Measurements from ENCODE around the gene SLC66A2.

Gene SLC66A2

GRCh38 chr18:79862562-79862961 is 88.9 kb downstream of the SLC66A2 start:
- Histone ChIP-seq H3K4me3 (ENCODE audit: low read length) (no peak overlapping the region), H3K27ac (ENCODE audit: low read depth, low read length) (no peak overlapping the region), H3K27me3 (ENCODE audit: control insufficient read depth, insufficient read depth, low read length) (no peaks in the 10 kb centered on the region), H3K4me1 (ENCODE audit: control insufficient read depth, insufficient read depth, low read length) (no peaks in the 10 kb centered on the region), H3K9ac (ENCODE audit: low read length) (no peak overlapping the region), H3K36me3 (ENCODE audit: control insufficient read depth, insufficient read depth, low read length) (no peaks in the 10 kb centered on the region)

- no peaks in the 10 kb centered on the region for H3K36me3 ChIP-seq (ENCODE audit: control insufficient read depth, insufficient read depth, low read length)
- no peak overlapping the region for H3K4me3 ChIP-seq (ENCODE audit: low read length)
- no peaks in the 10 kb centered on the region for H3K27me3 ChIP-seq (ENCODE audit: control insufficient read depth, insufficient read depth, low read length)
- no peak overlapping the region for H3K27ac ChIP-seq (ENCODE audit: low read depth, low read length)
- H3K4me1 ChIP-seq (ENCODE audit: control insufficient read depth, insufficient read depth, low read length) = no peaks in the 10 kb centered on the region
- H3K9ac ChIP-seq (ENCODE audit: low read length) = no peak overlapping the region
These were observed 89.8 kb downstream of the SLC66A2 start for GRCh38 chr18:79861687-79862086.

GRCh38 chr18:79859314-79859713 is 92.1 kb downstream of the SLC66A2 start:
- H3K36me3 ChIP-seq (ENCODE audit: control insufficient read depth, insufficient read depth, low read length) = no peaks in the 10 kb centered on the region
- H3K4me3 ChIP-seq (ENCODE audit: low read length) = no peak overlapping the region
- peaks cover 2% of the 10 kb centered on the region for H3K27me3 ChIP-seq (ENCODE audit: control insufficient read depth, insufficient read depth, low read length)
- no peak overlapping the region for H3K27ac ChIP-seq (ENCODE audit: low read depth, low read length)
- H3K9ac ChIP-seq (ENCODE audit: low read length) = no peak overlapping the region
- no peaks in the 10 kb centered on the region for H3K4me1 ChIP-seq (ENCODE audit: control insufficient read depth, insufficient read depth, low read length)

GRCh38 chr18:79857082-79857671 is 94.3 kb downstream of the SLC66A2 start:
- Histone ChIP-seq H3K36me3 (ENCODE audit: control insufficient read depth, insufficient read depth, low read length) (no peaks in the 10 kb centered on the region), H3K9ac (ENCODE audit: low read length) (no peak overlapping the region), H3K4me1 (ENCODE audit: control insufficient read depth, insufficient read depth, low read length) (no peaks in the 10 kb centered on the region), H3K27ac (ENCODE audit: low read depth, low read length) (no peak overlapping the region), H3K27me3 (ENCODE audit: control insufficient read depth, insufficient read depth, low read length) (peaks cover 2% of the 10 kb centered on the region), H3K4me3 (ENCODE audit: low read length) (no peak overlapping the region)

GRCh38 chr18:79856119-79857007 is 95.1 kb downstream of the SLC66A2 start:
- Histone ChIP-seq H3K4me3 (ENCODE audit: low read length) (no peak overlapping the region), H3K4me1 (ENCODE audit: control insufficient read depth, insufficient read depth, low read length) (no peaks in the 10 kb centered on the region), H3K36me3 (ENCODE audit: control insufficient read depth, insufficient read depth, low read length) (no peaks in the 10 kb centered on the region), H3K9ac (ENCODE audit: low read length) (no peak overlapping the region), H3K27me3 (ENCODE audit: control insufficient read depth, insufficient read depth, low read length) (peaks cover 2% of the 10 kb centered on the region), H3K27ac (ENCODE audit: low read depth, low read length) (no peak overlapping the region)

- Histone ChIP-seq H3K36me3 (ENCODE audit: control insufficient read depth, insufficient read depth, low read length) (no peaks in the 10 kb centered on the region), H3K9ac (ENCODE audit: low read length) (no peak overlapping the region), H3K4me1 (ENCODE audit: control insufficient read depth, insufficient read depth, low read length) (no peaks in the 10 kb centered on the region), H3K27ac (ENCODE audit: low read depth, low read length) (no peak overlapping the region), H3K27me3 (ENCODE audit: control insufficient read depth, insufficient read depth, low read length) (peaks cover 2% of the 10 kb centered on the region), H3K4me3 (ENCODE audit: low read length) (no peak overlapping the region)
These were observed 96.1 kb downstream of the SLC66A2 start for GRCh38 chr18:79855147-79855933.

- Histone ChIP-seq H3K27me3 (ENCODE audit: control insufficient read depth, insufficient read depth, low read length) (peaks cover 2% of the 10 kb centered on the region), H3K4me1 (ENCODE audit: control insufficient read depth, insufficient read depth, low read length) (no peaks in the 10 kb centered on the region), H3K4me3 (ENCODE audit: low read length) (no peak overlapping the region), H3K9ac (ENCODE audit: low read length) (no peak overlapping the region), H3K27ac (ENCODE audit: low read depth, low read length) (no peak overlapping the region), H3K36me3 (ENCODE audit: control insufficient read depth, insufficient read depth, low read length) (no peaks in the 10 kb centered on the region)
These were observed 97.5 kb downstream of the SLC66A2 start for GRCh38 chr18:79853993-79854364.

- Histone ChIP-seq H3K9ac (ENCODE audit: low read length) (no peak overlapping the region), H3K27ac (ENCODE audit: low read depth, low read length) (no peak overlapping the region), H3K4me1 (ENCODE audit: control insufficient read depth, insufficient read depth, low read length) (no peaks in the 10 kb centered on the region), H3K27me3 (ENCODE audit: control insufficient read depth, insufficient read depth, low read length) (peaks cover 2% of the 10 kb centered on the region), H3K4me3 (ENCODE audit: low read length) (no peak overlapping the region), H3K36me3 (ENCODE audit: control insufficient read depth, insufficient read depth, low read length) (no peaks in the 10 kb centered on the region)
These were observed 98.0 kb downstream of the SLC66A2 start for GRCh38 chr18:79853303-79853992.

- Histone ChIP-seq H3K4me1 (ENCODE audit: control insufficient read depth, insufficient read depth, low read length) (no peaks in the 10 kb centered on the region), H3K27me3 (ENCODE audit: control insufficient read depth, insufficient read depth, low read length) (peaks cover 2% of the 10 kb centered on the region), H3K4me3 (ENCODE audit: low read length) (no peak overlapping the region), H3K36me3 (ENCODE audit: control insufficient read depth, insufficient read depth, low read length) (no peaks in the 10 kb centered on the region), H3K9ac (ENCODE audit: low read length) (no peak overlapping the region), H3K27ac (ENCODE audit: low read depth, low read length) (no peak overlapping the region)
These were observed 98.7 kb downstream of the SLC66A2 start for GRCh38 chr18:79852561-79853302.

Measured in rectal smooth muscle tissue (tissue), 1 donor.